ENCODE results near the gene GALNT2. TPM values are rescaled to one million over a fixed set of nuclear protein-coding genes. Genes with fewer than 3 reads are reported as not detected.

The GALNT2 gene
- total RNA-seq, 4 donors from 2014 or later, result 41.7 to 56.4 (median 50.7) TPM

DNA sequence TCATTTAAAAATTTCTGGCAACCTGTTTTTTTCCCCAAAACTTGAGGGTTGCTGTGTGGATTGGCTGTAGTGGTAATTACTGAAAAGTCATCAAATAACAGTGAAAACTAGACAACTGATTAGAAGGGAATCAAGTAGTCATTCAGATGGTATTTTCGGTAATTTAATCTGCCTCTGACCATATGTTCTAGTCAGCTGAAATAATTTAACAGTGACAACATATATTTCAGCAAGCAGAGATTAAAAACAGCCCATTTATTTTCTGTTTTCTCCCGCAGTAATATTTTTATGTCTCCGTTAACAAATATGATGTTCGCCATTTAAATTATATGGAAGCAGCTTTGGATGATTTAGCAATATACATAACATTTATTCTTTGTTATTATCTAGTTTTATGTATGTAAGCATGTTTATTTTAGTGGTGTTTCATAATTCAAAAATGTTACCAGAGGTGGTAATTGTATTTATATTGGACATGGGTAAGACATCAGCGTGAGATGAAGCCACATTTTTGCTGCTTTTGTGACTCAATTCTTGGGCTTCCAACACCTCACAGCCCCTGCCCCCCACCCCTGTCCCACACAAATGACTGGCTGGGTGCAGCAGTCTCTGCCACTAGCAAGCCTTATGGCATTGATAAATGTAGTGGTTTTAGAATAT, 104.4 kb downstream of the GALNT2 start:
- TF ChIP-seq, protein P1, sequence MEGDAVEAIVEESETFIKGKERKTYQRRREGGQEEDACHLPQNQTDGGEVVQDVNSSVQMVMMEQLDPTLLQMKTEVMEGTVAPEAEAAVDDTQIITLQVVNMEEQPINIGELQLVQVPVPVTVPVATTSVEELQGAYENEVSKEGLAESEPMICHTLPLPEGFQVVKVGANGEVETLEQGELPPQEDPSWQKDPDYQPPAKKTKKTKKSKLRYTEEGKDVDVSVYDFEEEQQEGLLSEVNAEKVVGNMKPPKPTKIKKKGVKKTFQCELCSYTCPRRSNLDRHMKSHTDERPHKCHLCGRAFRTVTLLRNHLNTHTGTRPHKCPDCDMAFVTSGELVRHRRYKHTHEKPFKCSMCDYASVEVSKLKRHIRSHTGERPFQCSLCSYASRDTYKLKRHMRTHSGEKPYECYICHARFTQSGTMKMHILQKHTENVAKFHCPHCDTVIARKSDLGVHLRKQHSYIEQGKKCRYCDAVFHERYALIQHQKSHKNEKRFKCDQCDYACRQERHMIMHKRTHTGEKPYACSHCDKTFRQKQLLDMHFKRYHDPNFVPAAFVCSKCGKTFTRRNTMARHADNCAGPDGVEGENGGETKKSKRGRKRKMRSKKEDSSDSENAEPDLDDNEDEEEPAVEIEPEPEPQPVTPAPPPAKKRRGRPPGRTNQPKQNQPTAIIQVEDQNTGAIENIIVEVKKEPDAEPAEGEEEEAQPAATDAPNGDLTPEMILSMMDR (IDR thresholded peaks at IDR 0.05; ENCODE audit: low read depth), result no peak

DNA sequence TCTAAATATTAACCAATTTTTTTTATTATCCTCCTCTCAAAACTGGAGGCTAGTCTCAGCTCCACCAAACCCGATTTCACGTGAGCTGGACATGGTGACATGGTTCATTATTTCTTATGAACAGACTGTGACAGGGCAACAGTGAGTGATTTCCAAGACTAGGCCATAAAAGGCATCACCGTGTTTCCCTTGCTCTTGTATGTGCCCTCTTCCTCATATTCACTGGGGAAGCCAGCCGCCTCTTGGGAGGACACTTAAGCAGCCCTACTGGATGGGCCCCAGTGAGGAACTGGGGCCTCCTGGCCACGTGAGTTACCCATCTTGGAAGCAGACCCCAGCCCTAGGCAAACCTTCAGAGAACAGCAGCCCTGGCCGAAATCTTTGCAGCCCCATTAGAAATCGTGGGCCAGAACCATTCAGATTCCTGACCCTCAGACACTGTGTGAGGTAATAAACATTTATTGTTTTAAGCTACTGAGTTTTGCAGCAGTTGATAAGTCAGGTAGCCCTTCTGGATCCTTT, 105.0 kb downstream of the GALNT2 start:
- TF ChIP-seq, protein P1 (IDR thresholded peaks at IDR 0.05; ENCODE audit: low read depth), result no peak

DNA sequence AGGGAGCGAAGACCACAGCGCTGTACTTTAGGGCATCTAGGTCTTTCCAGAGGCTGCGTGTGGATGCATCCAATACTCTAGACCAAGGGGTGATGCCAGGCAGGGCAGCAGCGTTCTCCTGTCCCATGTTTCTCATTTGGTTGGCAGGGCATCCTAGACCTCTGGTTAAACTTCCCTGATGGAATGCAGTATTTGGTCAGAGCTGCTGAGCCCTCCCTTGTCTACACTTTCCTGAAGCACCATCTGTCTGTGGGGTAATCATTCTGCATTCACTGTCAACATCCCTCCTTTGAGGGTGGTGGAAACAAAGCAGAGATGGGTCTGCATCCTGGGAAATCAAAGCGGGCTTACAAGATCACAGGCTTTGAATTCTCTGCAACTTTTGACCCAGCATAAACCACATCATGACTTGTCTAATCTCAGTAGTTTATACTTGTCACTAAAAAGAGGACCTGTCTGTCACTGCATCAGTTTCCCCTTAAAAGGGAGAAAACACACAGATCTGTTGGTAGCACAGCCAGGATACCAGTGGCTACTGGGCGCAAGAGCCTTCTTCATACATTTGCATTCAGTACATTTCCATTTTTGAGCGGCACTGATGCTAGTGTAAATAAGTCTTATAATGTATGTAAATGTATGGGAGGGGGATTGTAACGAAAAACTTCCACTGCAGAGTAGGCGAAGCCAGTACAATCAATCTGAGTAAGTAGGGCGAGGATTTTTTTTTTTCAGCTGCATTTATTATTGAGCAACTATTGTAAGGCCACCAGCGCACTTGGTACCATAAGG, 106.3 kb downstream of the GALNT2 start:
- TF ChIP-seq, protein P1 (IDR thresholded peaks at IDR 0.05; ENCODE audit: low read depth), result no peak

DNA sequence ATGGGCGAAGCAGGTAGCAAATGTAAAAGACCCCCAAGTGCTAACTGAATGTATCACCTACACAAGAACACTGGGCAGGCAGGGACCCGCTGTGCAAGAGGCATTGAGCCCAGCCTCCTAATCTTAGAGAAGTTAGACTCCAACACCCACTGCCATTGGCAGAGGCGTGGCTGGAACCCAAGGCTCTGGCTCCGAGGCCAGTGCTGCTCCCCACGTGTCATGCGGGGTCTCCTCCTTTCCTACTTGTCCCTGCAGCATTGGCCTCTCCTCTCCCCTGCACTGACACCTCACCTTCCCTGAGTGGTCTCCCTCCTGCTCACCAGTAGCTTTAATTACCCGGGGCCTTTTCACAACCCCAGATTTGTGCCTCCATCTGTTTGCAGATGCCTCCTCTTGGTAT, 107.0 kb downstream of the GALNT2 start:
- TF ChIP-seq, protein P1 (IDR thresholded peaks at IDR 0.05; ENCODE audit: low read depth), result no peak

DNA sequence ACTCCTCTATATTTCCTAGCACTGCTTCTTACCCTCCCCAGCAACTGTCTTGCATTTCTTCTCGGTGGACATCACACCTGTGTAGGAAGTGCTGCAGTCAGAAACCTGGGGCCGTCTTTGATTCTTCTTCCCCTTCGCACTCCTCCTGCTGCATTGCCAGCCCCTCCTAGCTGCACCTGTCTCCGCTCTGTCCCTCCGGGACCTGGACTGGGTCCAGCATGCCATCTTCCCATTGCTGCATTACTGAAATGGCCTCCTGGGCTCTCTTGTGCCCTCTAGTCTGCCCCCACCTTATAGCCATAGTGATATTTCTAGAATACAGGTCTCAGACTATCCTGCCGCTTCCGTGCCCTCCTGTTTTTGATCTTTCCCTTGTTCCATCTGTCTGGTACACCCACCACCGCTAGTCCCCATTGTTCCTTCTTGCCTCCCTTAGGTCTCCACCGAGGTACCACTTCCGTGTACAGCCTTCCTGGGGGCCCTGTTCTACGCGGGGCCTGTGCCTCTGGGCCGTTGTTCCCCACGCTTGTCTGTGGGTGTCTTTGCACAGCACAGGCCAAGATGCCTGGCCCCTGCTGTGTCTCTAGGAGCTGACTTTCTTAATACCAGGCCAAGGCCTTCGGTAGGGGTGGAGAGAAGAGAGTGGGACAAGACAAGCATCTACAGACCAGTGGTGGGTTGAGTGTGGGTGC, 107.6 kb downstream of the GALNT2 start:
- TF ChIP-seq, protein P1 (IDR thresholded peaks at IDR 0.05; ENCODE audit: low read depth), result no peak

DNA sequence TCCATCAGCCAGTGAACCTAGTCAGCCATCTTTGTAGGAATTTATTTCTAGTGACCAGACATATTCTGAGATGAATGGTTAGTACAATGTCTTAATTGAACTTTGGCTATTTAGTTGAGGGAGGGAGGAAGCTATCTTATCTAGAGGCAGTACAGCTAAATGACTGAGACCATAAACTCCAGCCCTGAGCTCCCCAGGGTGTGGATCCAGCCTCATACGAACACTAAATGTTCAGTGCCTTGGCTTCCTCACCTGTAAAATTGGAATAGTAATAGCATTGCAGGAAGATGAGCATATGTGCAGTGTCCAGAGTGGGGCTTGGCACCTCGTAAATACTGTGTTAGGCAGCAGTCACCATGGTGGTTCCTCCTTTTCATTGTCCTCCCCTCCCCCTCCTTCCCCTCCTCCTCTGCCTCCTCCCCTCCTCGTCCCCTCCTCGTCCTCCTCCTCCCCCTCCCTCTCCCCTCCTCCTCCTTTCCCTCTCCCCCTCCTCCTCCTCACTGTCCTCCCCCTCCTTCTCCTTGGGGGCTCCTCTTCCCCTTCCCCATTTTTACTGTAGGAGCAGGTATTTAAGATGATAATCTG, 108.2 kb downstream of the GALNT2 start:
- TF ChIP-seq, protein P1 (IDR thresholded peaks at IDR 0.05; ENCODE audit: low read depth), result no peak

Measured in subcutaneous adipose tissue (tissue), 4 donors.